ENCODE data around the gene GNB1.
"Not testable (repeated sequence)": the region's sequence is repeated elsewhere in the genome, so short reads cannot be mapped to it uniquely, and the experiment has no call there.

GNB1 gene

DNA sequence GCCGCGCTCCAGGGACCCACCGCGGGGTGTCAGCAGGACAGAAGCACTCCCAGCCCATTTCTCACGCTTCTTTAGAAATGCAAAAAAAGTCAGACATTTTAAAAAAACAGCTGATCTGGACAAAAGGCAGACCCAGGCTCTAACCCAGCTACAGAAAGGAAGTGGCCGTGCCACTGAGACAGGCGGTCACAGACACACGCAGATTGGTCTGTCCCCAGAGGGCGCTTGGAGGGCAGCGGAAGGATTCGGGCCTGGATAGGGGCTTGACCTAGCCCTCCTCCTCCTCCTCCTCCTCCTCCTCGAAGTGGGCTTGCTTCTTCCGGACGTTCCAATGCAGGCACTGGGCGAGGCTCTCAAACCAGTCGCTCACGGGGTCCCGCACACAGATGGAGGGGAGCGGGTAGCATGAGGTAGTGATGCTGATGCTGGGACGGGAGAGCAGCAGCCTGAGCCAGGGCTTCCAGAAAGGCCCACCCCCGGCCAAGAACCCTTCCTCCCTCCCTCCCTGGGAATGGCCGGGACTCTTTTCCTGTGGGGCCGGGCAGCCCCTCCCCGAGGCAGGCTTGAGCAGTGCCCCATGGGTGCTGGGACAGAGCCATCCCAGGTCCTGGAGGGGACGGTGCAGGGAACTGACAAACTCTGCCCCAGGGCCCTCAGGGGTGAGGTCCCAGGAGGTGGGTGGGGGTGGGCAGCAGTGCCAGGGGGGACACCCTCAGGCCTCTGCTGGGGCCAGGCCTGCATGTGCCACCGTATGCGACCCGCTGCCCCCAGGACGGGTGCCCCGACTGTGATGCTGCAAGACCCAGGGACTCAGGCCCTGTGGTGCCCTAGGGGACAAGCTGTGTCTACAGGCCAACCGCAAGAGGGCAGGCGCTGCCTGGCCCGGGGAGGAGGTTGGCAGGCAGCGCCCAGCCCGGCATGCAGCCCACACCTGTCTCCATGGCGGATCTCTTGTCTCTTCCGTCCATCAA is 138.0 kb downstream of the GNB1 start:
- TF ChIP-seq, protein P1, sequence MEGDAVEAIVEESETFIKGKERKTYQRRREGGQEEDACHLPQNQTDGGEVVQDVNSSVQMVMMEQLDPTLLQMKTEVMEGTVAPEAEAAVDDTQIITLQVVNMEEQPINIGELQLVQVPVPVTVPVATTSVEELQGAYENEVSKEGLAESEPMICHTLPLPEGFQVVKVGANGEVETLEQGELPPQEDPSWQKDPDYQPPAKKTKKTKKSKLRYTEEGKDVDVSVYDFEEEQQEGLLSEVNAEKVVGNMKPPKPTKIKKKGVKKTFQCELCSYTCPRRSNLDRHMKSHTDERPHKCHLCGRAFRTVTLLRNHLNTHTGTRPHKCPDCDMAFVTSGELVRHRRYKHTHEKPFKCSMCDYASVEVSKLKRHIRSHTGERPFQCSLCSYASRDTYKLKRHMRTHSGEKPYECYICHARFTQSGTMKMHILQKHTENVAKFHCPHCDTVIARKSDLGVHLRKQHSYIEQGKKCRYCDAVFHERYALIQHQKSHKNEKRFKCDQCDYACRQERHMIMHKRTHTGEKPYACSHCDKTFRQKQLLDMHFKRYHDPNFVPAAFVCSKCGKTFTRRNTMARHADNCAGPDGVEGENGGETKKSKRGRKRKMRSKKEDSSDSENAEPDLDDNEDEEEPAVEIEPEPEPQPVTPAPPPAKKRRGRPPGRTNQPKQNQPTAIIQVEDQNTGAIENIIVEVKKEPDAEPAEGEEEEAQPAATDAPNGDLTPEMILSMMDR (conservative IDR thresholded peaks at IDR 0.05) = no peak

DNA sequence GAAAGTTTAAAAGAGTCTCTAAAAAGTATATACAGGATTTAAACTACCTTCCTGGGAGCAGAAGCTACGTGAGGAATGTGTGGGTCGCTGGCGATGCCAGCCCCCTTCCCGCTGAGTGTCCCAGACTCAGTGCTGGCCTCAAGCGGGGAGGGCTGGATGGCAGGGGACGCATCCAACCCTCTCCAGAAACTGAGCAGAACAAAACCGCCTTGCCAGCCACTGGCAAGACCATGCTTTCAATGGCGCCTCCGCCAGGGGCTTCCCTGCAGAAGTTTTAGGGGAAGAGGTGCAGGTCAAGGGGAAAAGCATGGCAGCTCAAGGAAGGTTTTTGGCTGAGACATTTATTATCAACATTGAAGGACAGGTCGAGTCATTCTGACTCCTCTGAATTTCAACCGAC is 138.7 kb downstream of the GNB1 start:
- H3K27ac ChIP-seq = no peak overlapping the region; the same call in 1 of the 2 replicates
- TF ChIP-seq, protein P1 (conservative IDR thresholded peaks at IDR 0.05) = no peak

More for the DNA sequence above, 138.0 kb downstream of the GNB1 start:
- peak overlapping the region; percentile 14; the same call in 1 of the 2 replicates for H3K27ac ChIP-seq

DNA sequence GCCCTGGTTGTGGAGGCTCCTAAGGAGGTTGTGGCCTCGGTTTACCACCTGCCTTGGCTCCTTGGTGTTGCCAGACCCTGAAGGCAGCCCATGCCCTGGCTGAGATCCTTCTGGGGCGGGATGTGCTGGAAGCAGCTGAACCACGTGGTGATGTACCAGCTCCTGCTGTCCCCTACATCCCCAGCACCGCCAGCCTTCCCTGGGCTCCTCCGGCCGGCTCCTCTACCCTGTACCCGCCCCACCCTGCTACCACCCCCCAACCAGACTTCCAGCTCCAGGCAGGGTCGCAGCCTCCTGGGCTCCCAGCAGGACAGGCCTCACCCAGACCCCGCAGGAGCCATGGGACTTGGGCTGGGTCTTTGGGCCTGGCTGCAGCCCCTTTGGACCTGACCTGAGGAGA is 140.9 kb downstream of the GNB1 start:
- H3K27ac ChIP-seq = not testable (repeated sequence)

DNA sequence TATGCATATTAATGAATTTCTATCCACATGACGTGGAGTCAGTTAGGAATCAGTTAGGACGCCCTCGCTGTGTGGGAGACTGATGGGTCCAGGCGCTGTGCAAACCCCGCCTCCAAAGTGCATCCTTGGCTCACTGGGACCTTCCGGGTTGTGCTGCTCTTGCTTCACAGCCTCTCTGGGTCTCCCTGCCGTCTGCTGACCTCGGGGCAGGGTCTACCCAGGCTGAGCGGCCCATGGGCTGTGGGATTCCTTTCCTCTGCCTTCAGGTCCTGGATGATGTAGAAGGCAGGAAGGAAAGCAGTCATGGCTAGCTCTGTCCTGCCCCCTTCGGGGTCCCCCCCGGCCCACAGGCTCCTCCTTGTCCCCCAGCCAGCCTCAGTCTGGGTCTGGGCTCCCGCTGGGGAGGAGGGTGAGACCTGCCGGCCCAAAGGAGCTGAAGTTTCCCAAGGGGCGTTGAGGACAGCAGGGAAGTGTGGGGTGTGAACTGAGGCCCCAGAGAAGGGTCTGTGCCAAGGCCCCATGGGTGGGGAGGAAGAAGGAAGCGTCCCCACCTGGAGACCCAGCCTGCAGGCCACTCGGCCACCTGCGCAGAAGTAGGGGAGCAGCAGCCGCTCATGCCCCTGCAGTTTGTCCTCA is 142.1 kb downstream of the GNB1 start:
- no peak overlapping the region for H3K27ac ChIP-seq
- TF ChIP-seq, protein P1 (conservative IDR thresholded peaks at IDR 0.05) = no peak

DNA sequence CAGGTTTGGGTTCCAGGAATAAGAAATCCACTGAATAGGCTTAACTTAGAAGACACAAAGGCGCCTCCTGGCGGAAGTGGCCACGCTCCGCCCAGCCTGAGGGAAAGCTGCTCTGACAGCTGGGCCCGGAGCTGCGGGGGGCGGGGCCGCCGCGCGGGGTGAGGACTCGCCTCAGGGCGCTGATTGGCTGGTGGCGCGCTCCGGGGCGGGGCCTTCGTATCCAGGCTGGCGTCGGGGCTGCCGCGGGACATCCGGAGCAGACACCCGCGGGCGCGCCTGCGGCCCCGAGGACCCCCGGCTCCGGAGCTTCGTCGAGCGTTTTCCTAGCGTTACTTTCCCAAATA is 144.3 kb downstream of the GNB1 start:
- TF ChIP-seq, protein P1 (conservative IDR thresholded peaks at IDR 0.05) = 0 out of 2 replicates have a peak, but pooled peaks have one; percentile 25
- H3K27ac ChIP-seq = peak overlapping the region; percentile 82

DNA sequence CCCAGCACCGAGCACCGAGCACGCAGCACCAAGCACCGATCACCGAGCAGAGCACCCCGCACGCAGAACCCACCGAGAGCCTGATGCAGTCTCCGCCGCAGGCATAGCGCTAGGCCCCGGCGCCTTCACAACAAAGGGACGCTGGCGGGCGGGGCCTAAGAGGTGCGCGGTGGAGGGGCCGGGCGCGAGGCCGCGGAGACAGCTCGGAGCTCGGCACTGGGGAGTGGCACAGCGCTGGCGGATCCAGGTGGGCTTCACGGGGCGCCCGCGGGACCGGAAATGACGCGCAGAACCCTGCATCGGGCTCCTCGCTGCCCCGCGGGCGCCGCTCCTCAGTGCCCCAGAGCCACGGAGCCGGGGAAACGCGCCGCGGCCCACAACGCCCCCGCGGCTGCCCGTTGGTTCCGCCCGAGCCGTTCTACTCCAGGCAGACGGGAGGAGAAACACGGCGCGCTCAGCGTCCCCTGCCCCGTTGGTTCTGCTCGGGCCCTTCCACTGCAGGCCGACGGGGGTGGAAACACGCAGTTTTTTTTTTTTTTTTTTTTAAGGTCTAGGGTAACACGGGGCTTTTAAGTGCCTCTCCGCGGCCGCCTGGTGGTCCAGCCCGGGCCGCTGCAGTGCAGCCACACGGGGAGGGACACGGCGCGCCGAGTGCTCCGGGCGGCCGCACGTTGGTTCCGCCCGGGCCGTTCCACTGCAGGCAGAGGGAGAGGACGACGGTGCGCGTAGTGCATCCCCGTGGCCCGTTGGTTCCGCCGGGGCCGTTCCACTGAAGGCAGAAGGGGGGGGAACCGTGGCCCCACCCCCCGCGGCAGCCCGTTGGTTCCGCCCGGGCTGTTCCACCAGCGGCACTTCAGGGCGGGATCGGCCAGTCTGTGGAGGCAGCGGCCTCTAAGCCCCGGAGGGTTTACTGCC is 145.0 kb downstream of the GNB1 start:
- H3K27ac ChIP-seq = peak overlapping the region; percentile 82

DNA sequence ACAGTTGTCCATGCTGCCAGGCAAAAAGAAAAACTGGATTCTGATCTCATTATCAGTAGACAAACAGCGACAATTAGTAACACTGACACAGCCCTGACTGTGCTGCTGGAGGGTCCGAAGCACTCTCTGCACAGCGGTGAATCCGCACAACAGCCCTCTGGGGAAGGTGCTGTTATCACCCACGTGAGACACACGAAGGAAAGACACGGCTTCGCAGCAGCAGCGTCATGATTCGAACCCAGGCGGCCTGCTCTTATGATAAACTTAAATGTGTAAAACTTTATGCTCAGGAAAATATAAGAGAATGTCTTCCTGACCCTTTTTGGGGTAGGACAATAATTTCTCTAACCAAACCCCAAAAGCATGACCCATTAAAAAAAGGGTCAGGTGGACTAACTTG is 148.4 kb downstream of the GNB1 start:
- not testable (repeated sequence) for H3K27ac ChIP-seq

DNA sequence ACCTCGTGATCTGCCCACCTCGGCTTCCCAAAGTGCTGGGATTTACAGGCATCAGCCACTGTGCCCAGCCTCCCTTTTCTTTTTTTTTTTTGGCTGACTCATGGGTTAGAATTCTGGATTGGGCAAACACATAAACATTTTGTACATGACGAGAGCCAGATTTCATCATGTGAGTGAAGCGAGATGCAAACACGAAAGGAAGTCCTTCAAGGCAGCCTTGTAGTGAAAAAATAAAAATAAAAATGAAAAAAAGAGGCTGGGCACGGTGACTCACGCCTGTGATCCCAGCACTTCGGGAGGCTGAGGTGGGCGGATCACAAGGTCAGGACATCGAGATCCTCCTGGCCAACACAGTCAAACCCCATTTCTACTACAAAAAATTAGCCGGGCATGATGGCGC is 149.9 kb downstream of the GNB1 start:
- not testable (repeated sequence) for H3K27ac ChIP-seq

DNA sequence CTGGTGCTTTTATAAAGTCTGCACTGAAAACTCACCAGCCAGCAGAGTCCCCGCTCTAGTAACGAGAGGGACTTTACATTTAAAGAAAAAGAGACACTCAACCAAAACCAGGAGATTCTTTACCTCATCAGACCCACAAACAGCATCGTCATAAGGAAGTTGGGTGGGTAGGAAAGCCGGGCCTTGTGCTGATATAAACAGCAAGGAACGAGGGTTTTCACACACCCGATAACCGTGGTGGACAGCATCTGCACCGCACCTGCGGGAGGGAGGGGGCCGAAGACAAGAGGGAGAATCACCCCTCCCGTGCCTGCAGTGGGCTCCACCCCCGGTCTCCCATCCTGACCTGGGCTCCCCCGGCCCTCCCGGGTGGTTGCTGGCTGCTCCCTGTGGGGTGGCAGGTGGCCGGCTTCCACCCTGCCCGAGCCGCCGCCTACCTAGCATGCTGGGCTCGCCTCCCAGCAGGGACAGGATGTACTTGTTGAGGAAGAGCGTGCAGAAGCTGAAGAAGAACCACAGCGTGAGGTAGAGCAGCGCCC is 152.0 kb downstream of the GNB1 start:
- not testable (repeated sequence) for H3K27ac ChIP-seq

DNA sequence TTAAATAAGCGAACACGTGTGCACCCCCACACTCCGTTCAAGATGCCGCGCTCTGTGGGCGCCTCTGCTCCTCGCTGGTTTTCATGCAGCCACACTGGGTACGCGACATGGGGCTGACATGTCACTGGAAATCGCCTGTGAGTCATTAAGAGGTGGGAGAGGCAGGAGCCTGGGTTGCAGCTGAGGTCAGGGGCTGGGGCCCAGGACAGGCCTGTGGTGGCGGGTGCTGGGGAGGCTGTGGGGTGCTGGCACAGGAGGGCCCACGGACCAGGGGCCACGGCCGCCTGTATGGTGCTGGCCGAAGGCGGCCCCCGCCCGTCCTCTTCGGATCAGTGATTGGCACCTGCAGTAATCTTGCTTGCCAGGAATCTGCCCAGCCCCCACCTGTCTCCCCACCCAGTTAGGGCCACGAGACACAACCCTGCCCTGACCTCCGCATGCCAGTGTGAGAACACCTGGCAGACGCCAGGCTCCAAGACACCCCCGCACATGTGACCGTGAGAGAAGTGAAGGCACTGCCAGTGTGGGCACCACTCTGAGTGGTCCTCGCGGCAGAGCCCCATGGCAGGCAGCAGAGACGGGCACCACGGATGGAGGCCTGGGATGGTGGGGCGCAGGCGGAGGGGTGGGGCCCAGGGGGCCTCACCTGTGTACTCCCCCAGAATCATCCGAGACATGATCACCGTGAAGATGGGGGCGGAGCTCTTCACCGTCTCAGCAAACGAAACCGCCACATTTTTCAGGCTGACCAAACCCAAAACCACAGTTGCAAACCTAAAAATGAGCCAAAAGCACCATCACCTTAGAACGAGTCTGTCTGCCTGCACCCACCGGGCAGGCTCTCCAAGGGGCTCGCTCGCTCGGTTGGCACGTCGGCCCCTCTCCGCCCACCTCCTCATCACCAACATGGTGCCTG is 153.0 kb downstream of the GNB1 start:
- H3K27ac ChIP-seq = not testable (repeated sequence)

Measured in VCaP (cell line).